HepG2 (cell line): ENCODE measurements around the gene AUP1. TPM values are rescaled to one million over a fixed set of nuclear protein-coding genes. Genes with fewer than 3 reads are reported as not detected.
A peak's percentile ranks its signal among the peaks of the same experiment; 100 is the strongest.

Experiments used
- AGO2 ChIP-seq: fragments of 200-400 bp; formaldehyde crosslinking; optimal IDR thresholded peaks from 2 replicates; pipeline ENCODE3; 2017; ENCODE audit warnings: mild to moderate bottlenecking, low read depth, low read length, moderate library complexity
- CHCHD3 ChIP-seq: sonication (generic); formaldehyde crosslinking; IDR thresholded peaks from 2 replicates; pipeline ENCODE4 v1.8.0; 2022; ENCODE audit warnings: mild to moderate bottlenecking, missing genetic modification reagents, moderate library complexity
- ESRRA ChIP-seq: sonication (generic); formaldehyde crosslinking; IDR thresholded peaks from 2 replicates; pipeline ENCODE4 v1.5.1; 2020; ENCODE audit warnings: mild to moderate bottlenecking, low read depth, missing genetic modification reagents
- KDM4B ChIP-seq: sonication (generic); formaldehyde crosslinking; IDR thresholded peaks from 2 replicates; pipeline ENCODE4 v1.4.0; 2020; ENCODE audit warnings: missing genetic modification reagents
- MTERF4 ChIP-seq: sonication (generic); formaldehyde crosslinking; IDR thresholded peaks from 2 replicates; pipeline ENCODE4 v1.8.0; 2023; ENCODE audit warnings: mild to moderate bottlenecking, missing genetic modification reagents
- NCOA1 ChIP-seq: sonication (generic); formaldehyde crosslinking; IDR thresholded peaks from 2 replicates; pipeline ENCODE4 v1.9.0; 2021; ENCODE audit warnings: missing genetic modification reagents
- SKIL ChIP-seq: sonication (generic); formaldehyde crosslinking; IDR thresholded peaks from 2 replicates; pipeline ENCODE4 v1.8.0; 2022; ENCODE audit warnings: missing genetic modification reagents, mild to moderate bottlenecking, moderate library complexity, borderline replicate concordance
- YEATS2 ChIP-seq: sonication (generic); formaldehyde crosslinking; IDR thresholded peaks from 2 replicates; pipeline ENCODE4 v1.4.0; 2020; ENCODE audit warnings: missing genetic modification reagents, borderline replicate concordance
- ZNF224 ChIP-seq: sonication (generic); formaldehyde crosslinking; IDR thresholded peaks from 2 replicates; pipeline ENCODE4 v1.5.0; 2020; ENCODE audit warnings: mild to moderate bottlenecking, missing genetic modification reagents
- ZNF333 ChIP-seq: sonication (generic); formaldehyde crosslinking; IDR thresholded peaks from 2 replicates; pipeline ENCODE4 v1.4.0; 2020; ENCODE audit warnings: mild to moderate bottlenecking, missing genetic modification reagents, borderline replicate concordance
- ZNF484 ChIP-seq: sonication (generic); formaldehyde crosslinking; IDR thresholded peaks from 2 replicates; pipeline ENCODE4 v1.5.1; 2020; ENCODE audit warnings: mild to moderate bottlenecking, low read depth, missing genetic modification reagents, borderline replicate concordance
- ZNF660 ChIP-seq: sonication (generic); formaldehyde crosslinking; IDR thresholded peaks from 2 replicates; pipeline ENCODE4 v1.5.1; 2020; ENCODE audit warnings: mild to moderate bottlenecking, low read depth, missing genetic modification reagents, borderline replicate concordance
- ZXDC ChIP-seq: sonication (generic); formaldehyde crosslinking; IDR thresholded peaks from 2 replicates; pipeline ENCODE4 v1.5.0; 2020; ENCODE audit warnings: mild to moderate bottlenecking, missing genetic modification reagents
- polyA plus RNA-seq, 8 experiments: library from polyadenylated mRNA; depleted of rRNA in 3 of 8; stranded (reverse) in 7 of 8; unstranded in 1 of 8; fragments of >200 nt; fragmentation: Illumina TruSeq in 4 of 8; extraction: Trizol in 4 of 8; gene quantifications; 2 replicates each; pipeline versions ENCODE4 v1.2.1 to v1.2.3, GENCODE V29; 2011 to 2016; ENCODE audit warnings: low read depth in 4 of 8, missing spikeins in 1 of 8, mixed read lengths in 1 of 8; ENCODE audit not compliant: insufficient read depth in 1 of 8
- total RNA-seq, 5 experiments: library from RNA; depleted of rRNA; stranded (reverse); fragments of >200 nt; fragmentation: Illumina TruSeq; extraction: Trizol; gene quantifications; 2 replicates each; pipeline ENCODE4 v1.2.3, GENCODE V29; 2016; ENCODE audit warnings: low read depth in 1 of 5
- TF ChIP-seq, protein P1 (sequence below): sonication (generic); formaldehyde crosslinking; IDR thresholded peaks from 2 replicates; pipeline ENCODE4 v1.4.0; 2020; ENCODE audit warnings: missing genetic modification reagents, borderline replicate concordance
- TF ChIP-seq, protein P2 (sequence below): sonication (generic); formaldehyde crosslinking; IDR thresholded peaks from 2 replicates; pipeline ENCODE4 v1.8.1; 2023; ENCODE audit warnings: missing genetic modification reagents, mild to moderate bottlenecking, borderline replicate concordance

AUP1 gene
- total and polyA plus RNA-seq, 2 of the 13 experiments (the other 11 are each of a cell fraction or from before 2014, with no cell fraction given) = 174 to 267 TPM

- TF ChIP-seq ZXDC (peak; percentile 46), ESRRA (peak; percentile 78), ZNF660 (CRISPR knock-in tag) (0 out of 2 replicates have a peak, but pooled peaks have one; percentile 44), YEATS2 (peak; percentile 93), NCOA1 (CRISPR knock-in tag) (peak; percentile 98), MTERF4 (peak; percentile 64; the same call in 1 of the 2 replicates), ZNF333 (CRISPR knock-in tag) (peak; percentile 30; the same call in 1 of the 2 replicates), ZNF484 (CRISPR knock-in tag) (no peak), ZNF224 (CRISPR knock-in tag) (0 out of 2 replicates have a peak, but pooled peaks have one; percentile 38), SKIL (CRISPR knock-in tag) (peak; percentile 65), KDM4B (CRISPR knock-in tag) (peak; percentile 17; the same call in 1 of the 2 replicates), CHCHD3 (CRISPR knock-in tag) (no peak), AGO2 (peak; percentile 50)
- TF ChIP-seq, protein P1, sequence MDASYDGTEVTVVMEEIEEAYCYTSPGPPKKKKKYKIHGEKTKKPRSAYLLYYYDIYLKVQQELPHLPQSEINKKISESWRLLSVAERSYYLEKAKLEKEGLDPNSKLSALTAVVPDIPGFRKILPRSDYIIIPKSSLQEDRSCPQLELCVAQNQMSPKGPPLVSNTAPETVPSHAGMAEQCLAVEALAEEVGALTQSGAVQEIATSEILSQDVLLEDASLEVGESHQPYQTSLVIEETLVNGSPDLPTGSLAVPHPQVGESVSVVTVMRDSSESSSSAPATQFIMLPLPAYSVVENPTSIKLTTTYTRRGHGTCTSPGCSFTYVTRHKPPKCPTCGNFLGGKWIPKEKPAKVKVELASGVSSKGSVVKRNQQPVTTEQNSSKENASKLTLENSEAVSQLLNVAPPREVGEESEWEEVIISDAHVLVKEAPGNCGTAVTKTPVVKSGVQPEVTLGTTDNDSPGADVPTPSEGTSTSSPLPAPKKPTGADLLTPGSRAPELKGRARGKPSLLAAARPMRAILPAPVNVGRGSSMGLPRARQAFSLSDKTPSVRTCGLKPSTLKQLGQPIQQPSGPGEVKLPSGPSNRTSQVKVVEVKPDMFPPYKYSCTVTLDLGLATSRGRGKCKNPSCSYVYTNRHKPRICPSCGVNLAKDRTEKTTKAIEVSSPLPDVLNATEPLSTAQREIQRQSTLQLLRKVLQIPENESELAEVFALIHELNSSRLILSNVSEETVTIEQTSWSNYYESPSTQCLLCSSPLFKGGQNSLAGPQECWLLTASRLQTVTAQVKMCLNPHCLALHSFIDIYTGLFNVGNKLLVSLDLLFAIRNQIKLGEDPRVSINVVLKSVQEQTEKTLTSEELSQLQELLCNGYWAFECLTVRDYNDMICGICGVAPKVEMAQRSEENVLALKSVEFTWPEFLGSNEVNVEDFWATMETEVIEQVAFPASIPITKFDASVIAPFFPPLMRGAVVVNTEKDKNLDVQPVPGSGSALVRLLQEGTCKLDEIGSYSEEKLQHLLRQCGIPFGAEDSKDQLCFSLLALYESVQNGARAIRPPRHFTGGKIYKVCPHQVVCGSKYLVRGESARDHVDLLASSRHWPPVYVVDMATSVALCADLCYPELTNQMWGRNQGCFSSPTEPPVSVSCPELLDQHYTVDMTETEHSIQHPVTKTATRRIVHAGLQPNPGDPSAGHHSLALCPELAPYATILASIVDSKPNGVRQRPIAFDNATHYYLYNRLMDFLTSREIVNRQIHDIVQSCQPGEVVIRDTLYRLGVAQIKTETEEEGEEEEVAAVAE (CRISPR knock-in tag) = peak; percentile 53; the same call in 1 of the 2 replicates
- TF ChIP-seq, protein P2, sequence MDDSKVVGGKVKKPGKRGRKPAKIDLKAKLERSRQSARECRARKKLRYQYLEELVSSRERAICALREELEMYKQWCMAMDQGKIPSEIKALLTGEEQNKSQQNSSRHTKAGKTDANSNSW (CRISPR knock-in tag) = peak; percentile 44; the same call in 1 of the 2 replicates
Measured at GRCh38 chr2:74482801-74483674, 46.5 kb downstream of the AUP1 start, which contains the start of the genes CCDC142 and TTC31 (continued).
